Muscle of leg (tissue), 11 donors: Measurements from ENCODE around the gene ISG20L2. TPM values are rescaled to one million over a fixed set of nuclear protein-coding genes. Genes with fewer than 3 reads are reported as not detected.

Experiments
- DNase-seq: peaks from one replicate; pipeline ENCODE4 v3.0.0; 2013
- H3K27ac ChIP-seq: one replicate; pipeline ENCODE4 v1.5.1; 2013; ENCODE audit warnings: mild to moderate bottlenecking, low read length, control low read depth
- H3K27me3 ChIP-seq: one replicate; pipeline ENCODE4 v1.6.1; 2013; ENCODE audit warnings: low read length; ENCODE audit not compliant: control insufficient read depth, insufficient read depth
- H3K36me3 ChIP-seq: one replicate; pipeline ENCODE4 v1.6.1; 2013; ENCODE audit warnings: low read length; ENCODE audit not compliant: control insufficient read depth, insufficient read depth
- H3K4me1 ChIP-seq: one replicate; pipeline ENCODE4 v1.6.1; 2013; ENCODE audit warnings: low read length; ENCODE audit not compliant: control insufficient read depth, insufficient read depth
- H3K4me3 ChIP-seq: one replicate; pipeline ENCODE4 v1.5.1; 2013; ENCODE audit warnings: low read length, control low read depth
- H3K9me3 ChIP-seq: replicated peaks from 2 replicates; pipeline ENCODE4 v1.6.1; 2013; ENCODE audit warnings: low read depth, low read length; ENCODE audit not compliant: control insufficient read depth
- WGBS: methylation state at CpG from one replicate; pipeline ENCODE4 v1.1.5; 2013; ENCODE audit warnings: missing lambda C conversion rate; ENCODE audit not compliant: insufficient coverage; 5-methylcytosine and 5-hydroxymethylcytosine counted together
- polyA plus RNA-seq, 8 donors: library from polyadenylated mRNA; unstranded; fragments of 120-200 nt; gene quantifications; one replicate each; pipeline versions ENCODE4 v1.2.1 to v1.2.3, GENCODE V29; 2013; ENCODE audit warnings: inconsistent platforms in 1 of 8, low replicate concordance in 1 of 8; ENCODE audit not compliant: insufficient read length in 8 of 8, insufficient read depth in 1 of 8
- total RNA-seq: library from RNA; stranded (reverse); fragments of 120-200 nt; gene quantifications from one replicate; pipeline ENCODE4 v1.2.4, GENCODE V29; 2013

ISG20L2 gene
- total and polyA plus RNA-seq, 9 donors = 14.0 to 29.4 (median 24.3) TPM

DNA sequence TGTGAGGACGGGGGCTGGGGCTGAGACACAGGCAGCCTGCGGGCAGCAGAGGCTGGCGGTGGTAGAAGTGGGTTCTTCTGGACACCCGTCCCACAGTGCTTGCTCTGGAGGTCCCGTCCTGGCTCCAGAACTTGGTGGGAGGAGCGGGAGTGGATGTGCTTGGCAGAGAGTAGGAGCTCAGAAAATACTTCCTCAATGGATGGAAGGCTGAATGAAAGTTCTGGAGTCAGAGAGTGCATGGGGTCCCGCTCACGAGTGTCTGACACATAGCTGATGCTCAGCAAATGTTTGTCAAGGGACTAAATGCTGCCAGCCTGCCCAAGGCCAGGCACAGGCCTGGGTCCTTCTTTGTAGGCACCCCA lies 37.9 kb downstream of the ISG20L2 start:
- Histone ChIP-seq H3K4me1 (peaks cover 58% of the 10 kb centered on the region), H3K9me3 (no peaks in the 10 kb centered on the region), H3K27me3 (peaks cover 27% of the 10 kb centered on the region), H3K4me3 (no peak overlapping the region), H3K36me3 (no peaks in the 10 kb centered on the region), H3K27ac (peak overlapping the region; percentile 84)
- WGBS = 33% methylated on average over 8 of the region's 8 CpGs
- peak; percentile 34 for DNase-seq

- Histone ChIP-seq H3K9me3 (no peaks in the 10 kb centered on the region), H3K36me3 (no peaks in the 10 kb centered on the region), H3K4me3 (peak overlapping the region; percentile 2), H3K27me3 (peaks cover 31% of the 10 kb centered on the region), H3K27ac (peak overlapping the region; percentile 84), H3K4me1 (peaks cover 58% of the 10 kb centered on the region)
- 17% methylated on average over 9 of the region's 10 CpGs for WGBS
- no peak for DNase-seq
Observed at GRCh38 chr1:156689953-156690674, 38.5 kb downstream of the ISG20L2 start.

DNA sequence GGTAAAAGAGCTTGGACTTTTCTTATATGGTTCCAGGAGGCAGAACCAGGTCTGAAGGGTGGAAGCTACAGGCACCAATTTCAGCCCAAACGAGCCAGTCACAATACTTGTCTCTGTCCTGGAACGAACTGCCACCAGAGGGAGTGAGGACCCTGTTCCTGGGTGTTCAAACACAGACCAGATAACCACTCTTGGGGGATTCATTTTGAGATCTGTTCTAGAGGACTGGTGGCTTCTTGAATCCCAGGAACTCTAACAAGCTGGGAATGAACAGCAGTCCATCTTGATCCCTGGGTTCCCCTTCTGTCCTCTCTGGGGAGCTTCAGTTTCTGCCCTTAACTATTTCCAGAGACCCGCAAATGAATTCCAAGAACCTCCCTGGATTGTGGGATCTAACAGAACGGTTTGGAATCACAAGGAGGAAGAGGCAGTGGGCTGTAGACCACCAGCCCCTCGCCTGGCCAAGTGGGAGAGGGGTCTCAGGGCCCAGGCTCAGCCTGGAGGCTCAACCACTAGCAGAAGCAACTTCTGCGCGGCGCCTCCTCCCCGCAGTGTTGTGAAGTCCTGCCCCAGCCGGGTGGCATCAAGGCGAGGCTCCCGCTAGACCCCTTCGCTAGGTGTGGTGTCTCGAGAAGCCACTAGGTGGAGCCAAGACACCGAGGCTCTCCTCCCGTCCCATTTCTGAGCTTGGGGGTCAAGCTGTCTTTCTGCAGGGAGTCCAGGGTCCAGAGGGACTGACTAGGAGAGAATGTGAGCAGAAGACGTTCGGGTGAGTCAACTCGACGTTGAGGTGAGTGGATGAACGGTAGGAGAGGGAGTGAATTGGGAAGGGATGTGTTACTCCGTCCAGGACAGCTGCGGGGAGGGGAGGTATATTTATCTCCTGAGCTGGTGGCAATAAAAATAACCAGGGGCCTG lies 39.3 kb downstream of the ISG20L2 start:
- Histone ChIP-seq H3K4me1 (peaks cover 53% of the 10 kb centered on the region), H3K4me3 (peak overlapping the region; percentile 16), H3K27ac (peak overlapping the region; percentile 84), H3K9me3 (no peaks in the 10 kb centered on the region), H3K27me3 (peaks cover 37% of the 10 kb centered on the region), H3K36me3 (no peaks in the 10 kb centered on the region)
- WGBS = under 1% methylated on average over 20 of the region's 23 CpGs
- peak; percentile 90 for DNase-seq

GRCh38 chr1:156684227-156684782 lies 44.3 kb downstream of the ISG20L2 start:
- Histone ChIP-seq H3K4me1 (peaks cover 5% of the 10 kb centered on the region), H3K27ac (no peak overlapping the region), H3K27me3 (peaks cover 29% of the 10 kb centered on the region), H3K4me3 (no peak overlapping the region), H3K36me3 (no peaks in the 10 kb centered on the region), H3K9me3 (no peaks in the 10 kb centered on the region)
- WGBS = 94% methylated on average over 4 of the region's 5 CpGs
- DNase-seq = no peak

GRCh38 chr1:156682166-156682890 lies 46.2 kb downstream of the ISG20L2 start:
- DNase-seq = no peak
- Histone ChIP-seq H3K36me3 (no peaks in the 10 kb centered on the region), H3K27me3 (peaks cover 32% of the 10 kb centered on the region), H3K27ac (no peak overlapping the region), H3K9me3 (no peaks in the 10 kb centered on the region), H3K4me1 (peaks cover 10% of the 10 kb centered on the region), H3K4me3 (no peak overlapping the region)
- 100% methylated on average over 1 of the region's 5 CpGs for WGBS

- Histone ChIP-seq H3K27ac (no peak overlapping the region), H3K36me3 (no peaks in the 10 kb centered on the region), H3K9me3 (no peaks in the 10 kb centered on the region), H3K27me3 (peaks cover 32% of the 10 kb centered on the region), H3K4me3 (no peak overlapping the region), H3K4me1 (peaks cover 11% of the 10 kb centered on the region)
- 100% methylated on average over 1 of the region's 8 CpGs for WGBS
- no peak for DNase-seq
Observed at GRCh38 chr1:156681196-156681960, 47.2 kb downstream of the ISG20L2 start.

DNA sequence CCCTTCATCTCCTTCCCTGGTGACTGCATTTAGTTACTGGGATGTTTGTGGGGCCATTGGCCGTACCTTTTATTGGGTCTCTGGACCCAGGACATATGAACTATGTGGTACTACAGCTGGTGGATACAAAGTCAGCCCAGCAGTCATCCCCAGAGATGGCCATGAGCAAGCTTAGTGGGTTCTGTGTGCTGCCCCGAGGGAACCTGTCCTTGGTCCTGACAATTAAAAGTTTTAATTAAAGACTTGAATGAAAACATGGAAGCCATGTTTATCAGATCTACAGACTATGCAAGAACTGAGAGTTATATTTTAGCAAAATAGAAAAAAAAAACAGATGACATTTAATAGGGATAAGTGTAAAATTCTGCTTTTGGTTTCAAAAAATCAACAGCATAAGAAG lies 48.5 kb downstream of the ISG20L2 start:
- Histone ChIP-seq H3K27me3 (peaks cover 35% of the 10 kb centered on the region), H3K27ac (no peak overlapping the region), H3K4me3 (no peak overlapping the region), H3K36me3 (peaks cover 10% of the 10 kb centered on the region), H3K4me1 (peaks cover 20% of the 10 kb centered on the region), H3K9me3 (no peaks in the 10 kb centered on the region)
- DNase-seq = no peak
- no CpG with 5 or more reads among the region's 2 CpGs for WGBS

DNA sequence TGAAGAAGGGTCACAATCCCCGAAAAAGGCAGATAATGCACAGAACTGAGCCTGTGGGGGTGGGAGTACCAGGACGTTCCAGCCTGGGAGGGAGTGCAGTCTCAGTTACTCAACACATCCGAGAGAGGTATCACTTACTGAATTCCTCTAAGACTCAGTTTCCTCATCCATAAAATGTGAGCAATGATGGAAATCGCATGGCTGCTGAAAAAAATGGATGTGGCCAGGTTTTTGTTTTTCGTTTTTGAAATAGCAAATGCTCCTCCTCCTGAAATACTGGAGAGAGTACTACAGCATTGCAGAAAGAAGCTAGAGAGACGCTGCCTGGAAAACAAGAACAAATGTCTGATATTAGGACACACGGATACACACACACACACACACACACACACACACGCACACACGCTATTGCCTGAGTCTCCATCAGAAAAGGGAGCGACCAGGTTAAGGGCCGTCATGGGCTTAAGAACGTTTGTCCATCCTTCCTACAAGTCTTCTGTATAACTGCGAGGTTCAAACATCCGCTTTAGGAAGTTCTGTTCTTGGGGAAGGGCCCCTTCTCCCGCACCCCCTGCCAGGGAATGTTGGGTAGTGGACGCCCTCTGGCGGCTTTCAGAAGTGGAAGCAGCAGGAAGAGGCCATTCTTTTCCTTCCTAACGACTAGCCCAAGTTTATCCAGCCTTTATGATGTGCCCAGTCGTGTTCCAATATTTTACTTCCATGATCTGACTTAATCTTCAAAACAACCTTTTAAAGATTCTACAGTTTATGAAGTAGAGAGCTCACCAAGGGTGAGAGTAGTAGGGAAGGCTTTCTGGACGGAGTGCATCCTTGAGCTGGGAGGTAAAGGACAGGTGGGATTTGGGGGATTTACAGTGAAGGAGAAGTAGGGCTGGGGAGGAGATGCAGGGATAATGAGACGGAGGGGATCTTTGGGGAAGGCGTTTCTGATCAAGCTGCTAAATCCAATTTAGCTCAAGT lies 50.7 kb downstream of the ISG20L2 start:
- H3K36me3 ChIP-seq = peaks cover 32% of the 10 kb centered on the region
- peak overlapping the region; percentile 95 for H3K27ac ChIP-seq
- peaks cover 42% of the 10 kb centered on the region for H3K4me1 ChIP-seq
- H3K27me3 ChIP-seq = peaks cover 24% of the 10 kb centered on the region
- under 1% methylated on average over 9 of the region's 22 CpGs for WGBS
- peak; percentile 95 for DNase-seq
- H3K4me3 ChIP-seq = peak overlapping the region; percentile 96
- H3K9me3 ChIP-seq = no peaks in the 10 kb centered on the region
